Right lobe of liver (tissue), 6 donors: ENCODE measurements around the gene NECAP2. TPM values are rescaled to one million over a fixed set of nuclear protein-coding genes. Genes with fewer than 3 reads are reported as not detected.
A peak's percentile ranks its signal among the peaks of the same experiment; 100 is the strongest.
"Not testable (repeated sequence)": the region's sequence is repeated elsewhere in the genome, so short reads cannot be mapped to it uniquely, and the experiment has no call there.

ENCODE experiments used
- ATAC-seq, 4 donors: fragments of 200-7000 bp; cut with Tn5 transposase; one replicate each; pipeline ENCODE4 v1.9.1; 2020; ENCODE audit warnings: mild to moderate bottlenecking in 4 of 4, moderate library complexity in 4 of 4
- DNase-seq, 3 donors: peaks; one replicate each; pipeline ENCODE4 v3.0.0-alpha.2; 2020
- H3K27ac ChIP-seq, 3 donors: fragments of 200-600 bp; one replicate each; pipeline ENCODE4 v1.8.0; 2022
- H3K27me3 ChIP-seq, 2 donors: fragments of 200-600 bp; one replicate each; pipeline ENCODE4 v1.8.0; 2022
- H3K36me3 ChIP-seq, 4 donors: fragments of 200-600 bp; sonication (generic) in 1 of 4; one replicate each; pipeline versions ENCODE4 v1.5.1 to v1.8.0; 2017 to 2022; ENCODE audit warnings: control low read depth in 1 of 4
- H3K4me1 ChIP-seq, 4 donors: fragments of 200-600 bp; sonication (generic) in 1 of 4; one replicate each; pipeline versions ENCODE4 v1.5.1 to v1.8.0; 2017 to 2022; ENCODE audit warnings: control low read depth in 1 of 4
- H3K4me3 ChIP-seq, 3 donors: fragments of 200-600 bp; one replicate each; pipeline ENCODE4 v1.8.0; 2022
- H3K9me3 ChIP-seq, 4 donors: fragments of 200-600 bp; sonication (generic) in 1 of 4; one replicate each; pipeline versions ENCODE4 v1.5.1 to v1.8.0; 2017 to 2022; ENCODE audit warnings: control low read depth in 1 of 4
- CTCF ChIP-seq, 4 donors: fragments of 200-600 bp in 3 of 4; fragments of 450-650 bp in 1 of 4; IDR thresholded peaks; one replicate each; pipeline versions ENCODE4 v1.5.1 to v1.8.0; 2016 to 2022; ENCODE audit warnings: antibody characterized with exemption in 4 of 4, mild to moderate bottlenecking in 2 of 4
- POLR2A ChIP-seq: fragments of 450-650 bp; IDR thresholded peaks from one replicate; pipeline ENCODE4 v1.6.1; 2017; ENCODE audit warnings: antibody characterized with exemption, mild to moderate bottlenecking
- WGBS: methylation state at CpG from one replicate; pipeline ENCODE4 v1.1.6; 2018; ENCODE audit warnings: low coverage, low lambda C conversion rate; ENCODE audit not compliant: insufficient coverage; ENCODE audit errors: missing lambda C conversion rate; 5-methylcytosine and 5-hydroxymethylcytosine counted together
- intact Hi-C, 2 donors: fragments of 100-400 bp; cut with DNase I; formaldehyde crosslinking; loops; one replicate each; pipeline versions ENCODE4 v1.11.2 to v1.14.1; 2022
- total RNA-seq, 6 experiments: library from RNA; depleted of rRNA in 2 of 6; stranded (reverse); fragments of >200 nt in 2 of 6; fragmentation: NEBNext Ultra II Directional in 3 of 6; extraction: Animal tissue kit (Norgen Biotek cat#: 25700) in 3 of 6; gene quantifications; one replicate each; pipeline versions ENCODE4 v1.1.0 to v1.2.4, GENCODE V29; 2016 to 2023
- donor health status: DM: no; HTN: yes; CAD: no.
- donor health status: DM: no; HTN: no; CAD: no.
- donor health status: DM: no; HTN: no; CAD: no.
- donor health status: DM: no; HTN: yes; CAD: no.
- donor health status: DM: no; HTN: yes; CAD: no.

NECAP2 gene
- total RNA-seq, 6 experiments from 2014 or later, result 13.9 to 28.3 (median 24.2) TPM

- H3K27me3 ChIP-seq, result no peaks in the 10 kb centered on the region
- TF ChIP-seq CTCF (IDR thresholded peaks at IDR 0.05) (no peak), POLR2A (no peak)
- DNase-seq (peak in 1 of 3 donors; percentile 5), ATAC-seq (no peak)
- no peak overlapping the region for H3K4me3 ChIP-seq
- no peak overlapping the region for H3K27ac ChIP-seq
- H3K4me1 ChIP-seq, result no peaks in the 10 kb centered on the region
- no peaks in the 10 kb centered on the region for H3K9me3 ChIP-seq
- peaks cover 6 to 35% (median 18%) of the 10 kb centered on the region in 4 donors for H3K36me3 ChIP-seq
- no CpG with 5 or more reads among the region's 3 CpGs for WGBS
- intact Hi-C loops, result no loop called here
Observed at GRCh38 chr1:16461681-16462080, 21.2 kb downstream of the NECAP2 start.

- no peaks in the 10 kb centered on the region for H3K27me3 ChIP-seq
- intact Hi-C loops, result no loop called here
- H3K4me3 ChIP-seq, result no peak overlapping the region
- no peaks in the 10 kb centered on the region for H3K9me3 ChIP-seq
- no peak for ATAC-seq
- TF ChIP-seq POLR2A (no peak), CTCF (IDR thresholded peaks at IDR 0.05) (no peak)
- H3K4me1 ChIP-seq, result no peaks in the 10 kb centered on the region
- no peak overlapping the region for H3K27ac ChIP-seq
- WGBS, result 98% methylated on average over 6 of the region's 7 CpGs
- DNase-seq, result no peak
- peaks cover 6 to 31% (median 15%) of the 10 kb centered on the region in 4 donors for H3K36me3 ChIP-seq
Observed at GRCh38 chr1:16462773-16463330, 22.3 kb downstream of the NECAP2 start.

GRCh38 chr1:16464917-16465625 lies 24.5 kb downstream of the NECAP2 start:
- intact Hi-C loops, result no loop called here
- Histone ChIP-seq H3K36me3 (peaks cover 0 to 9% (median 5%) of the 10 kb centered on the region in 4 donors), H3K9me3 (no peaks in the 10 kb centered on the region), H3K4me3 (no peak overlapping the region), H3K27me3 (no peaks in the 10 kb centered on the region), H3K27ac (no peak overlapping the region), H3K4me1 (no peaks in the 10 kb centered on the region)
- ATAC-seq (no peak), DNase-seq (no peak)
- TF ChIP-seq POLR2A (no peak), CTCF (IDR thresholded peaks at IDR 0.05) (no peak)
- WGBS, result 87% methylated on average over 5 of the region's 21 CpGs

- DNase-seq (peak in 1 of 3 donors; percentile 2), ATAC-seq (no peak)
- WGBS, result 64% methylated on average over 3 of the region's 3 CpGs
- intact Hi-C loops, result no loop called here
- H3K27ac ChIP-seq, result no peak overlapping the region
- no peaks in the 10 kb centered on the region for H3K9me3 ChIP-seq
- peaks cover 0 to 4% (median 0%) of the 10 kb centered on the region in 4 donors for H3K36me3 ChIP-seq
- H3K4me1 ChIP-seq, result no peaks in the 10 kb centered on the region
- H3K4me3 ChIP-seq, result no peak overlapping the region
- H3K27me3 ChIP-seq, result no peaks in the 10 kb centered on the region
- TF ChIP-seq POLR2A, result no peak
Observed at GRCh38 chr1:16468558-16468957, 28.0 kb downstream of the NECAP2 start.

- ATAC-seq, result no peak
- intact Hi-C loops, result no loop called here
- no peak overlapping the region for H3K4me3 ChIP-seq
- TF ChIP-seq POLR2A (no peak), CTCF (IDR thresholded peaks at IDR 0.05) (no peak)
- no peaks in the 10 kb centered on the region for H3K27me3 ChIP-seq
- no peaks in the 10 kb centered on the region for H3K9me3 ChIP-seq
- no peak for DNase-seq
- no peaks in the 10 kb centered on the region for H3K4me1 ChIP-seq
- H3K36me3 ChIP-seq, result no peaks in the 10 kb centered on the region
- H3K27ac ChIP-seq, result no peak overlapping the region
- 67% methylated on average over 1 of the region's 28 CpGs for WGBS
Observed at GRCh38 chr1:16474166-16474800, 33.8 kb downstream of the NECAP2 start.

GRCh38 chr1:16474891-16475290 lies 34.4 kb downstream of the NECAP2 start:
- intact Hi-C loops, ATAC-seq, H3K9me3 ChIP-seq, H3K4me1 ChIP-seq, H3K36me3 ChIP-seq, DNase-seq, H3K4me3 ChIP-seq, H3K27ac ChIP-seq, H3K27me3 ChIP-seq: not testable (repeated sequence)
- WGBS, result 100% methylated on average over 1 of the region's 2 CpGs
